ENCODE measurements around the gene SRRM1. TPM values are rescaled to one million over a fixed set of nuclear protein-coding genes. Genes with fewer than 3 reads are reported as not detected.

Gene SRRM1
- total and polyA plus RNA-seq, 9 of the 15 experiments (the other 6 are each of a cell fraction or from before 2014, with no cell fraction given) = 54.5 to 268 (median 115) TPM

- peak; percentile 89 for TF ChIP-seq ARID4B (CRISPR knock-in tag; IDR thresholded peaks at IDR 0.05)
- TF ChIP-seq YY1 (IDR thresholded peaks at IDR 0.05; ENCODE audit: borderline replicate concordance in 1 of 3, control insufficient read depth in 1 of 3, extremely low read depth in 1 of 3, insufficient read depth in 3 of 3, insufficient read length in 1 of 3, insufficient replicate concordance in 2 of 3, low read depth in 1 of 3, low read length in 2 of 3) = peak in 1 of 3 experiments; percentile 90
- no peak for TF ChIP-seq ZNF512 (tag; IDR thresholded peaks at IDR 0.05)
- TF ChIP-seq ZKSCAN8 (CRISPR knock-in tag; IDR thresholded peaks at IDR 0.05) = no peak
- no peak; the same call in 1 of the 2 replicates for TF ChIP-seq CBX1 (IDR thresholded peaks at IDR 0.05; ENCODE audit: low read depth)
- TF ChIP-seq HOMEZ (CRISPR knock-in tag; IDR thresholded peaks at IDR 0.05) = no peak
- no peak for TF ChIP-seq DMBX1 (CRISPR knock-in tag; IDR thresholded peaks at IDR 0.05; ENCODE audit: borderline replicate concordance)
- no peak for TF ChIP-seq PREB (CRISPR knock-in tag; IDR thresholded peaks at IDR 0.05)
- TF ChIP-seq CBX3 (IDR thresholded peaks at IDR 0.05; ENCODE audit: borderline replicate concordance in 1 of 2, low read length in 2 of 2) = peak in 1 of 2 experiments; percentile 57; a peak in 1 of 3 replicates
- TF ChIP-seq, protein P1, sequence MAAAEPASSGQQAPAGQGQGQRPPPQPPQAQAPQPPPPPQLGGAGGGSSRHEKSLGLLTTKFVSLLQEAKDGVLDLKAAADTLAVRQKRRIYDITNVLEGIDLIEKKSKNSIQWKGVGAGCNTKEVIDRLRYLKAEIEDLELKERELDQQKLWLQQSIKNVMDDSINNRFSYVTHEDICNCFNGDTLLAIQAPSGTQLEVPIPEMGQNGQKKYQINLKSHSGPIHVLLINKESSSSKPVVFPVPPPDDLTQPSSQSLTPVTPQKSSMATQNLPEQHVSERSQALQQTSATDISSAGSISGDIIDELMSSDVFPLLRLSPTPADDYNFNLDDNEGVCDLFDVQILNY (CRISPR knock-in tag; IDR thresholded peaks at IDR 0.05) = no peak
- peak in 1 of 2 experiments; percentile 88 for TF ChIP-seq MAZ (CRISPR knock-in tag; conservative IDR thresholded peaks at IDR 0.05 in 1 of 2, IDR thresholded peaks at IDR 0.05 in 1 of 2)
- peak; percentile 15 to 77; a peak in 2 of 4 replicates for TF ChIP-seq FOXK2 (conservative IDR thresholded peaks at IDR 0.05 in 1 of 2, IDR thresholded peaks at IDR 0.05 in 1 of 2; ENCODE audit: low read depth in 2 of 2)
- peak; percentile 81 for TF ChIP-seq SAP30 (IDR thresholded peaks at IDR 0.05; ENCODE audit: borderline replicate concordance, insufficient read depth, low read depth, low read length, poor library complexity, severe bottlenecking)
- TF ChIP-seq ZNF668 (CRISPR knock-in tag; IDR thresholded peaks at IDR 0.05) = no peak
Observed at GRCh38 chr1:24642481-24643362, at the start of gene SRRM1 (continued).
